Activated T-helper 2 cell treated with anti-CD3 and anti-CD28 coated beads, Interferon-gamma antibody, Interleukin-2, Interleukin-4, amounts not matched to agents 10 μg/mL and 5 μg/mL and 100 μg/mL, durations not matched to agents 14 hours and 24 hours and 36 hours (primary cell): ENCODE data around the gene PDZK1. TPM values are rescaled to one million over a fixed set of nuclear protein-coding genes. Genes with fewer than 3 reads are reported as not detected.
A peak's percentile ranks its signal among the peaks of the same experiment; 100 is the strongest.
"Not testable (repeated sequence)": the region's sequence is repeated elsewhere in the genome, so short reads cannot be mapped to it uniquely, and the experiment has no call there.

Source experiments
- DNase-seq: peaks from one replicate; pipeline ENCODE4 v3.0.0; 2021; ENCODE audit warnings: low spot score
- H3K27ac Mint-ChIP-seq: one replicate; pipeline ENCODE4 v1.8.0; 2021; ENCODE audit warnings: mixed read lengths
- H3K27me3 Mint-ChIP-seq: one replicate; pipeline ENCODE4 v1.8.0; 2021; ENCODE audit warnings: low read depth, mixed read lengths
- H3K36me3 Mint-ChIP-seq: one replicate; pipeline ENCODE4 v1.8.0; 2021; ENCODE audit warnings: low read depth, mixed read lengths
- H3K4me1 Mint-ChIP-seq: one replicate; pipeline ENCODE4 v1.8.0; 2021; ENCODE audit warnings: low read depth, mixed read lengths
- H3K4me3 Mint-ChIP-seq: one replicate; pipeline ENCODE4 v1.8.0; 2021; ENCODE audit warnings: low read depth, mild to moderate bottlenecking, moderate library complexity, mixed read lengths
- H3K9me3 Mint-ChIP-seq: one replicate; pipeline ENCODE4 v1.8.0; 2021; ENCODE audit warnings: mixed read lengths
- intact Hi-C: fragments of 100-400 bp; cut with micrococcal nuclease; formaldehyde crosslinking; loops from one replicate; pipeline ENCODE4 v1.15.1; 2023
- total RNA-seq: library from RNA; stranded (reverse); gene quantifications from 2 replicates; pipeline ENCODE4 v1.2.3, GENCODE V29; 2022

Gene PDZK1
- 0.21 TPM in 1 of 2 replicates, not detected in the other for total RNA-seq

GRCh38 chr1:145707183-145707867 is at the start of gene PDZK1:
TSS of gene PDZK1 (minus strand) at chr1:145707368. CDS start at chr1:145688021, 19,347 bp downstream.
- Mint-ChIP-seq H3K36me3 (no peaks in the 10 kb centered on the region), H3K4me3 (no peak within 1 kb of the TSS)
- intact Hi-C loops, result no loop called here

GRCh38 chr1:145751491-145752037 is 44.4 kb upstream of the PDZK1 start:
- peaks cover 8% of the 10 kb centered on the region for H3K4me1 Mint-ChIP-seq
- H3K9me3 Mint-ChIP-seq, result no peaks in the 10 kb centered on the region
- H3K4me3 Mint-ChIP-seq, result no peak overlapping the region
- H3K27ac Mint-ChIP-seq, result no peak overlapping the region
- intact Hi-C loops, result no loop called here
- no peaks in the 10 kb centered on the region for H3K27me3 Mint-ChIP-seq
- no peak for DNase-seq
- H3K36me3 Mint-ChIP-seq, result peaks cover 38% of the 10 kb centered on the region

More at GRCh38 chr1:145707183-145707867, at the start of gene PDZK1:
- Mint-ChIP-seq H3K27me3 (peaks cover 21% of the 10 kb centered on the region), H3K4me1 (peaks cover 4% of the 10 kb centered on the region), H3K27ac (no peak within 1 kb of the TSS), H3K9me3 (no peaks in the 10 kb centered on the region)
- no peak for DNase-seq

- H3K4me3 Mint-ChIP-seq, result no peak overlapping the region
- H3K27me3 Mint-ChIP-seq, result no peaks in the 10 kb centered on the region
- DNase-seq, result no peak
- peaks cover 8% of the 10 kb centered on the region for H3K4me1 Mint-ChIP-seq
- no peaks in the 10 kb centered on the region for H3K9me3 Mint-ChIP-seq
- intact Hi-C loops, result no loop called here
- peaks cover 36% of the 10 kb centered on the region for H3K36me3 Mint-ChIP-seq
- H3K27ac Mint-ChIP-seq, result no peak overlapping the region
Observed at GRCh38 chr1:145750426-145750825, 43.3 kb upstream of the PDZK1 start.

GRCh38 chr1:145747398-145748247 is 40.5 kb upstream of the PDZK1 start:
- H3K27me3 Mint-ChIP-seq, result no peaks in the 10 kb centered on the region
- no peak overlapping the region for H3K27ac Mint-ChIP-seq
- peaks cover 52% of the 10 kb centered on the region for H3K36me3 Mint-ChIP-seq
- H3K9me3 Mint-ChIP-seq, result no peaks in the 10 kb centered on the region
- no peak for DNase-seq
- intact Hi-C loops, result no loop called here
- peaks cover 8% of the 10 kb centered on the region for H3K4me1 Mint-ChIP-seq
- no peak overlapping the region for H3K4me3 Mint-ChIP-seq

- Mint-ChIP-seq H3K27me3 (no peaks in the 10 kb centered on the region), H3K27ac (no peak overlapping the region)
Observed at GRCh38 chr1:145740269-145740668, 33.1 kb upstream of the PDZK1 start.

GRCh38 chr1:145736191-145736590 is 29.0 kb upstream of the PDZK1 start:
- Mint-ChIP-seq H3K4me3 (no peak overlapping the region), H3K4me1 (no peaks in the 10 kb centered on the region), H3K27ac (no peak overlapping the region), H3K9me3 (no peaks in the 10 kb centered on the region), H3K36me3 (peaks cover 2% of the 10 kb centered on the region), H3K27me3 (no peaks in the 10 kb centered on the region)
- intact Hi-C loops, result no loop called here
- DNase-seq, result no peak

More at GRCh38 chr1:145740269-145740668, 33.1 kb upstream of the PDZK1 start:
- H3K9me3 Mint-ChIP-seq, result no peaks in the 10 kb centered on the region
- peaks cover 29% of the 10 kb centered on the region for H3K36me3 Mint-ChIP-seq
- intact Hi-C loops, result no loop called here
- no peaks in the 10 kb centered on the region for H3K4me1 Mint-ChIP-seq
- DNase-seq, result no peak
- H3K4me3 Mint-ChIP-seq, result no peak overlapping the region

GRCh38 chr1:145730900-145731299 is 23.7 kb upstream of the PDZK1 start:
- Mint-ChIP-seq H3K4me1 (peaks cover 4% of the 10 kb centered on the region), H3K27me3 (no peaks in the 10 kb centered on the region)
- intact Hi-C loops, result no loop called here

GRCh38 chr1:145730467-145730866 is 23.3 kb upstream of the PDZK1 start:
- H3K27me3 Mint-ChIP-seq, result no peaks in the 10 kb centered on the region
- no peaks in the 10 kb centered on the region for H3K36me3 Mint-ChIP-seq
- no peak overlapping the region for H3K4me3 Mint-ChIP-seq
- DNase-seq, result no peak
- H3K4me1 Mint-ChIP-seq, result peaks cover 4% of the 10 kb centered on the region
- H3K9me3 Mint-ChIP-seq, result no peaks in the 10 kb centered on the region
- no peak overlapping the region for H3K27ac Mint-ChIP-seq
- intact Hi-C loops, result no loop called here

More at GRCh38 chr1:145730900-145731299, 23.7 kb upstream of the PDZK1 start:
- no peak overlapping the region for H3K27ac Mint-ChIP-seq
- no peak for DNase-seq
- no peaks in the 10 kb centered on the region for H3K36me3 Mint-ChIP-seq
- no peaks in the 10 kb centered on the region for H3K9me3 Mint-ChIP-seq
- H3K4me3 Mint-ChIP-seq, result no peak overlapping the region

GRCh38 chr1:145729666-145730436 is 22.7 kb upstream of the PDZK1 start:
- no peaks in the 10 kb centered on the region for H3K27me3 Mint-ChIP-seq
- DNase-seq, result no peak
- H3K4me3 Mint-ChIP-seq, result no peak overlapping the region
- peaks cover 4% of the 10 kb centered on the region for H3K4me1 Mint-ChIP-seq
- no peaks in the 10 kb centered on the region for H3K36me3 Mint-ChIP-seq
- intact Hi-C loops, result no loop called here
- H3K9me3 Mint-ChIP-seq, result no peaks in the 10 kb centered on the region
- H3K27ac Mint-ChIP-seq, result no peak overlapping the region

- peaks cover 4% of the 10 kb centered on the region for H3K4me1 Mint-ChIP-seq
- H3K27ac Mint-ChIP-seq, result no peak overlapping the region
- no peaks in the 10 kb centered on the region for H3K36me3 Mint-ChIP-seq
- H3K4me3 Mint-ChIP-seq, result no peak overlapping the region
- no peak for DNase-seq
- intact Hi-C loops, result no loop called here
- no peaks in the 10 kb centered on the region for H3K9me3 Mint-ChIP-seq
- no peaks in the 10 kb centered on the region for H3K27me3 Mint-ChIP-seq
Observed at GRCh38 chr1:145729196-145729595, 22.0 kb upstream of the PDZK1 start.

GRCh38 chr1:145726193-145726592 is 19.0 kb upstream of the PDZK1 start:
- H3K36me3 Mint-ChIP-seq, intact Hi-C loops: not testable (repeated sequence)

GRCh38 chr1:145720878-145721671 is 13.9 kb upstream of the PDZK1 start:
- Mint-ChIP-seq H3K9me3 (no peaks in the 10 kb centered on the region), H3K4me3 (peak overlapping the region; percentile 52), H3K27ac (no peak overlapping the region), H3K4me1 (peaks cover 29% of the 10 kb centered on the region), H3K27me3 (peaks cover 20% of the 10 kb centered on the region), H3K36me3 (no peaks in the 10 kb centered on the region)
- intact Hi-C loops, result loop anchor here (5.0 kb wide), 1 partner anchor 124 kb away; no protein-coding TSS in a partner anchor
- DNase-seq, result peak; percentile 58

More at GRCh38 chr1:145726193-145726592, 19.0 kb upstream of the PDZK1 start:
- DNase-seq, H3K4me3 Mint-ChIP-seq, H3K9me3 Mint-ChIP-seq, H3K27ac Mint-ChIP-seq: not testable (repeated sequence)
- H3K27me3 Mint-ChIP-seq, result peaks cover 12% of the 10 kb centered on the region
- peaks cover 11% of the 10 kb centered on the region for H3K4me1 Mint-ChIP-seq
